DMS79 (cell line): ENCODE results near the gene CNPY1.
A peak's percentile ranks its signal among the peaks of the same experiment; 100 is the strongest.

Experiments used
- DNase-seq: peaks from one replicate; lab custom pipeline; 2025; lab: John Stamatoyannopoulos, UW

CNPY1 gene

GRCh38 chr7:155489158-155489840 lies 57.1 kb downstream of the CNPY1 start:
- no peak for DNase-seq

- DNase-seq, result no peak
Observed at GRCh38 chr7:155488483-155489127, 57.8 kb downstream of the CNPY1 start.

GRCh38 chr7:155487509-155488482 lies 58.6 kb downstream of the CNPY1 start:
- DNase-seq, result no peak

GRCh38 chr7:155486783-155487508 lies 59.4 kb downstream of the CNPY1 start:
- no peak for DNase-seq

GRCh38 chr7:155484483-155485399 lies 61.6 kb downstream of the CNPY1 start:
- no peak for DNase-seq

- DNase-seq, result peak; percentile 54
Observed at GRCh38 chr7:155483868-155484325, 62.5 kb downstream of the CNPY1 start.

- no peak for DNase-seq
Observed at GRCh38 chr7:155483245-155483644, 63.1 kb downstream of the CNPY1 start.

- no peak for DNase-seq
Observed at GRCh38 chr7:155482511-155483183, 63.7 kb downstream of the CNPY1 start.

GRCh38 chr7:155481764-155482163 lies 64.6 kb downstream of the CNPY1 start:
- DNase-seq, result no peak

- no peak for DNase-seq
Observed at GRCh38 chr7:155477476-155477875, 68.9 kb downstream of the CNPY1 start.

- DNase-seq, result no peak
Observed at GRCh38 chr7:155471718-155472117, 74.6 kb downstream of the CNPY1 start.

- no peak for DNase-seq
Observed at GRCh38 chr7:155470686-155471638, 75.4 kb downstream of the CNPY1 start.

GRCh38 chr7:155470186-155470487 lies 76.2 kb downstream of the CNPY1 start:
- DNase-seq, result no peak

- DNase-seq, result no peak
Observed at GRCh38 chr7:155469311-155470185, 76.8 kb downstream of the CNPY1 start.

- no peak for DNase-seq
Observed at GRCh38 chr7:155468785-155469148, 77.6 kb downstream of the CNPY1 start.

GRCh38 chr7:155467846-155468784 lies 78.2 kb downstream of the CNPY1 start:
- DNase-seq, result peak; percentile 88
